ENCODE measurements around the gene KDM3B. TPM values are rescaled to one million over a fixed set of nuclear protein-coding genes. Genes with fewer than 3 reads are reported as not detected.
"Not testable (repeated sequence)": the region's sequence is repeated elsewhere in the genome, so short reads cannot be mapped to it uniquely, and the experiment has no call there.

KDM3B gene
- polyA plus RNA-seq, 2 of the 4 experiments (the other 2 are of a cell fraction): 38.1 to 52.5 TPM

DNA sequence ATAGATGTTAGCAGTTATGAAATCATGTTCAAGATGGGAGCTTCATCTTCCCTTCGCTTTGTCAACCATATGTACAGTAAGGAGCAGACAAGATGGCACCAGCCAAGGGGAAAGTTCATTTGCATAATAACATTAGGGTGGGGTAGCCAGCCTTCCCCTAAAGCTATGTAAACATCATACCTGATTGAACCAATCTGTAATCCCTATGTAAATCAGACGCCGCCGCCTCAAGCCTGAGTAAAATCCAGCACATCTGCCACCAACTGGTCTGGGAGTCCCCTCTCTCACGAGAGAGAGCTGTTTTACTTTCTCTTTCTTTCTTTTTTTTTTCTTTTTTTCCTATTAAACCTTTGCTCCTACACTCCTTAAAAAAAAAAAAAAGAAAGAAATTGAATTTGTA is 55.5 kb downstream of the KDM3B start (continued):
- no peak for TF ChIP-seq ZNF302 (CRISPR knock-in tag; IDR thresholded peaks at IDR 0.05)
- no peak for TF ChIP-seq RFX5 (IDR thresholded peaks at IDR 0.05)

DNA sequence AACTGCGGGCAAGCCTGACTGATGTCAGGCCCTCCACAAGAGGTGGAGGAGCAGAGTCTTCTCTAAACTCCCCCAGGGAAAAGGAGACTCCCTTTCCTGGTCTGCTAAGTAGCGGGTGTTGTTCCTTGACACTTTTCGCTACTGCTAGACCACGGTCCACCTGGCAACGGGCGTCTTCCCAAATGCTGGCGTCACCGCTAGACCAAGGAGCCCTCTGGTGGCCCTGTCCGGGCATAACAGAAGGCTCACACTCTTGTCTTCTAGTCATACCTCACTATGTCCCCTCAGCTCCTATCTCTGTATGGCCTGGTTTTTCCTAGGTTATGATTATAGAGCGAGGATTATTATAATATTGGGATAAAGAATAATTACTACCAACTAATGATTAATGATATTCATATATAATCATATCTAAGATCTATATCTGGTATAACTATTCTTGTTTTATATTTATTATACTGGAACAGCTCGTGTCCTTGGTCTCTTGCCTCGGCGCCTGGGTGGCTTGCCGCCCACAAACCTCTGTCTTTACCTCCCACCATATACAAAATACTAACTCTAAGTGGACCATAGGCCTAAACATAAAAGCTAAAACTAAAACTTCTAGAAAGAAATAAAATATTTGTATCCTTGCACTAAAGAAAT is 58.6 kb downstream of the KDM3B start:
- H3K4me3 ChIP-seq, H3K9me3 ChIP-seq, ATAC-seq, POLR2A ChIA-PET, H3K27ac ChIP-seq, H3K4me2 ChIP-seq, H3K4me1 ChIP-seq, FAIRE-seq: not testable (repeated sequence)
- WGBS (ENCODE audit: missing lambda C conversion rate): 57% methylated on average over 14 of the region's 14 CpGs
- peak in 1 of 2 experiments; percentile 64 for DNase-seq (ENCODE audit: low read depth in 1 of 2, low spot score in 1 of 2)
- CTCF ChIA-PET: interaction anchor here (0.6 to 3.4 kb wide), 17 partner anchors 10 to 329 kb away, joined by 3 to 20 read pairs (median 4); partner anchors contain the start of genes BRD8 and KIF20A
- TF ChIP-seq RAD21 (conservative IDR thresholded peaks at IDR 0.05 in 1 of 2, IDR thresholded peaks at IDR 0.05 in 1 of 2) (peak; percentile 29 to 54; a peak in 2 of 5 replicates), SMC3 (IDR thresholded peaks at IDR 0.05) (peak; percentile 43; the same call in 1 of the 3 replicates)
- TF ChIP-seq, protein P1, sequence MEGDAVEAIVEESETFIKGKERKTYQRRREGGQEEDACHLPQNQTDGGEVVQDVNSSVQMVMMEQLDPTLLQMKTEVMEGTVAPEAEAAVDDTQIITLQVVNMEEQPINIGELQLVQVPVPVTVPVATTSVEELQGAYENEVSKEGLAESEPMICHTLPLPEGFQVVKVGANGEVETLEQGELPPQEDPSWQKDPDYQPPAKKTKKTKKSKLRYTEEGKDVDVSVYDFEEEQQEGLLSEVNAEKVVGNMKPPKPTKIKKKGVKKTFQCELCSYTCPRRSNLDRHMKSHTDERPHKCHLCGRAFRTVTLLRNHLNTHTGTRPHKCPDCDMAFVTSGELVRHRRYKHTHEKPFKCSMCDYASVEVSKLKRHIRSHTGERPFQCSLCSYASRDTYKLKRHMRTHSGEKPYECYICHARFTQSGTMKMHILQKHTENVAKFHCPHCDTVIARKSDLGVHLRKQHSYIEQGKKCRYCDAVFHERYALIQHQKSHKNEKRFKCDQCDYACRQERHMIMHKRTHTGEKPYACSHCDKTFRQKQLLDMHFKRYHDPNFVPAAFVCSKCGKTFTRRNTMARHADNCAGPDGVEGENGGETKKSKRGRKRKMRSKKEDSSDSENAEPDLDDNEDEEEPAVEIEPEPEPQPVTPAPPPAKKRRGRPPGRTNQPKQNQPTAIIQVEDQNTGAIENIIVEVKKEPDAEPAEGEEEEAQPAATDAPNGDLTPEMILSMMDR (IDR thresholded peaks at IDR 0.05): peak; percentile 41

DNA sequence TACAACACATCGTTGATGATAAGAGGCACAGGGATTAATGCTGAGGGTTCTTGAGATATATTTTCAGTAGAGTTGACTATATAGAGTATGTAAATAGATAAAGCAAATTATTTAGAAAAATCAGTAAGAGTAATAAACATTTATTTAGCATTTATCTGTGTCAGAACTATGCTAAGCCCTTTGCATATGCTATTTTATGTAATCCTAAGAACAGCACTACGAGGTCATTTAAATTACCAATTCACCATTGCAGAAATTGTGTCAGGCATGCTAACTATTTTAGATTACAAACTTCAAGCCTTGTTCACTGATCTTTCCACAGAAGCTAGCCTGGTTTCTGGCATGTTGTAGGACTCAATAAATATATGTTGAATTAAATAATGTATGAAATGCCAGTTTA is 66.0 kb downstream of the KDM3B start:
- H3K9me3 ChIP-seq: no peaks in the 10 kb centered on the region
- POLR2A ChIA-PET: no interaction called here
- no peak overlapping the region for H3K4me3 ChIP-seq
- DNase-seq (ENCODE audit: low read depth in 1 of 2, low spot score in 1 of 2) (no peak), FAIRE-seq (no peak), ATAC-seq (no peak)
- no peak overlapping the region for H3K4me2 ChIP-seq
- WGBS (ENCODE audit: missing lambda C conversion rate): 85% methylated on average over 2 of the region's 2 CpGs
- no peak overlapping the region for H3K27ac ChIP-seq
- TF ChIP-seq JUN (IDR thresholded peaks at IDR 0.05) (no peak), SMC3 (IDR thresholded peaks at IDR 0.05) (no peak), FOSL2 (IDR thresholded peaks at IDR 0.05) (no peak), FOSL2 (CRISPR knock-in tag; IDR thresholded peaks at IDR 0.05) (no peak), MAFK (IDR thresholded peaks at IDR 0.05; ENCODE audit: partially characterized antibody) (no peak), JUNB (IDR thresholded peaks at IDR 0.05) (no peak), NPAS2 (CRISPR knock-in tag; IDR thresholded peaks at IDR 0.05; ENCODE audit: borderline replicate concordance) (no peak), MYC (IDR thresholded peaks at IDR 0.05; ENCODE audit: borderline replicate concordance, low read length) (no peak), PHF8 (IDR thresholded peaks at IDR 0.05; ENCODE audit: borderline replicate concordance, low read depth) (no peak), CEBPB (IDR thresholded peaks at IDR 0.05) (no peak)
- TF ChIP-seq, protein P2, sequence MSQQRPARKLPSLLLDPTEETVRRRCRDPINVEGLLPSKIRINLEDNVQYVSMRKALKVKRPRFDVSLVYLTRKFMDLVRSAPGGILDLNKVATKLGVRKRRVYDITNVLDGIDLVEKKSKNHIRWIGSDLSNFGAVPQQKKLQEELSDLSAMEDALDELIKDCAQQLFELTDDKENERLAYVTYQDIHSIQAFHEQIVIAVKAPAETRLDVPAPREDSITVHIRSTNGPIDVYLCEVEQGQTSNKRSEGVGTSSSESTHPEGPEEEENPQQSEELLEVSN (IDR thresholded peaks at IDR 0.05; ENCODE audit: borderline replicate concordance, low read depth): no peak
- H3K4me1 ChIP-seq: no peaks in the 10 kb centered on the region
- CTCF ChIA-PET: interaction anchor here (1.0 to 1.2 kb wide), 2 partner anchors 43 to 86 kb away, joined by 3 read pairs; no protein-coding TSS in a partner anchor

DNA sequence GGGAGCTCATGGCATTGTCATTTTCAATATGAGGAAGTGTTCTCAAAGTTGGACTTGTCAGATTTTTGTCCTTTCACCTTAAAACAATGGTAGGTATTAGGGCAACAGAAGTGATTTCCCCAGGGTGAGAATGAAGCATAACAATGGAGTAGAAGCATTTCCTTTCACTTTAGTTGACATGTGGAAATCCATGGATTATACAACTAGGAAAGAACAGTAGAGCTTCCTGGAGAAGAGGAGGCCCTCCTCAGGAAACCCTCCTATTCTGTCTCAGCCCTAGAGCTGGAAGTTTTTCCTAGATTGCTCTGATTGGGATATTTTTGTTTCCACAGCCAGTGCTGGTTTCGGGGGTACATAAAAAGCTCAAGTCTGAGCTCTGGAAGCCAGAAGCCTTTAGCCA is 72.6 kb downstream of the KDM3B start:
- CTCF ChIA-PET: interaction anchor here (1.0 to 3.9 kb wide), 5 partner anchors 9 to 73 kb away, joined by 3 to 22 read pairs (median 5); partner anchors contain the start of gene KDM3B

More for the DNA sequence above, 72.6 kb downstream of the KDM3B start:
- TF ChIP-seq HEYL (CRISPR knock-in tag; IDR thresholded peaks at IDR 0.05) (no peak), CEBPB (IDR thresholded peaks at IDR 0.05) (no peak), ZC3H11A (IDR thresholded peaks at IDR 0.05) (no peak)
- H3K27ac ChIP-seq: no peak overlapping the region
- 90% methylated on average over 1 of the region's 1 CpG for WGBS (ENCODE audit: missing lambda C conversion rate)
- H3K4me2 ChIP-seq: no peak overlapping the region
- no peaks in the 10 kb centered on the region for H3K9me3 ChIP-seq
- FAIRE-seq (no peak), ATAC-seq (no peak), DNase-seq (ENCODE audit: low read depth in 1 of 2, low spot score in 1 of 2) (no peak)
- H3K4me3 ChIP-seq: no peak overlapping the region
- no peaks in the 10 kb centered on the region for H3K4me1 ChIP-seq
- POLR2A ChIA-PET: no interaction called here
